ENCODE data around the gene NOL4L.

The NOL4L gene

DNA sequence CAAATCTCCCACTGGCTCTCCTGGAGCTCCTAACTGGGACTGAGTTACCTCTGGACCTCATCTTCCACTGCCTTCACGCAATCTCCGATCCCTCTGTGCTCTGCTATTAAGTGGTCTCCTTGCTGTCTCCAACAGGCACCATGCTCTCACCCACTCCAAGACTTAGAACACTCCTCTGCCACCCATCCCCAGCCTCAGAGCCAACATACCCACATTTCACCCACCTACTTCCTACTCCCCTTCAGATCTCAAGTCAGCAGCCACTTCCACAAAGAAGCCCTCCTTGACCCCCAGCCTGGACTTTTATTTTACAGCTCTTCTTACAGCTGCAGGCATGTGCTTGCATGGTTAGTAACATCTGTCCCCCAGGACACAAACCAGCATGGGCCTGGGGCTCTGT, 29.6 kb upstream of the NOL4L start:
- peaks cover 16% of the 10 kb centered on the region for H3K27me3 Mint-ChIP-seq (ENCODE audit: low read depth, poor library complexity)
- TF ChIP-seq, protein P1, sequence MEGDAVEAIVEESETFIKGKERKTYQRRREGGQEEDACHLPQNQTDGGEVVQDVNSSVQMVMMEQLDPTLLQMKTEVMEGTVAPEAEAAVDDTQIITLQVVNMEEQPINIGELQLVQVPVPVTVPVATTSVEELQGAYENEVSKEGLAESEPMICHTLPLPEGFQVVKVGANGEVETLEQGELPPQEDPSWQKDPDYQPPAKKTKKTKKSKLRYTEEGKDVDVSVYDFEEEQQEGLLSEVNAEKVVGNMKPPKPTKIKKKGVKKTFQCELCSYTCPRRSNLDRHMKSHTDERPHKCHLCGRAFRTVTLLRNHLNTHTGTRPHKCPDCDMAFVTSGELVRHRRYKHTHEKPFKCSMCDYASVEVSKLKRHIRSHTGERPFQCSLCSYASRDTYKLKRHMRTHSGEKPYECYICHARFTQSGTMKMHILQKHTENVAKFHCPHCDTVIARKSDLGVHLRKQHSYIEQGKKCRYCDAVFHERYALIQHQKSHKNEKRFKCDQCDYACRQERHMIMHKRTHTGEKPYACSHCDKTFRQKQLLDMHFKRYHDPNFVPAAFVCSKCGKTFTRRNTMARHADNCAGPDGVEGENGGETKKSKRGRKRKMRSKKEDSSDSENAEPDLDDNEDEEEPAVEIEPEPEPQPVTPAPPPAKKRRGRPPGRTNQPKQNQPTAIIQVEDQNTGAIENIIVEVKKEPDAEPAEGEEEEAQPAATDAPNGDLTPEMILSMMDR (IDR thresholded peaks at IDR 0.05), result no peak
- no peak overlapping the region for H3K4me3 Mint-ChIP-seq
- no peak for DNase-seq
- no peaks in the 10 kb centered on the region for H3K9me3 Mint-ChIP-seq
- H3K4me1 Mint-ChIP-seq, result peaks cover 39% of the 10 kb centered on the region
- H3K36me3 Mint-ChIP-seq (ENCODE audit: low read depth), result no peaks in the 10 kb centered on the region
- H3K27ac Mint-ChIP-seq, result no peak overlapping the region

DNA sequence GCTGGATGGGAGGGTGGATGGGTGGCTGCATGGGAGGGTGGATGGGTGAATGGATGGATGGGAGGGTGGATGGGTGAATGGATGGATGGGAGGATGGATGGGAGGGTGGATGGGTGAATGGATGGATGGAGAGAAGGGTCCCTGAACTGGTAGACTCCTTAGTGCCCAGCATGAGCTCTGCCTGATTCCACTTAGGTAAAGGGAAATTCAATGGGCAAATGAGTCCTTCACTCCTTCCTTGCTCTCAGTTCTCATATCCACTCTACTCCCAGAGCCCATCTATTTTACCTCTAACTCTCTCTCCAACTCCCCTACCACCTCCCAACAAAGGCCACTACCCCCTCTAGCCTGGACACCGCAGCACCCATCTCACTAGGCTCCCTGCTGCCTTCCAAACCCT, 29.2 kb upstream of the NOL4L start:
- Mint-ChIP-seq H3K9me3 (no peaks in the 10 kb centered on the region), H3K4me1 (peaks cover 38% of the 10 kb centered on the region), H3K27me3 (ENCODE audit: low read depth, poor library complexity) (peaks cover 12% of the 10 kb centered on the region), H3K4me3 (no peak overlapping the region), H3K36me3 (ENCODE audit: low read depth) (no peaks in the 10 kb centered on the region), H3K27ac (no peak overlapping the region)
- DNase-seq, result no peak
- TF ChIP-seq, protein P1 (IDR thresholded peaks at IDR 0.05), result no peak

DNA sequence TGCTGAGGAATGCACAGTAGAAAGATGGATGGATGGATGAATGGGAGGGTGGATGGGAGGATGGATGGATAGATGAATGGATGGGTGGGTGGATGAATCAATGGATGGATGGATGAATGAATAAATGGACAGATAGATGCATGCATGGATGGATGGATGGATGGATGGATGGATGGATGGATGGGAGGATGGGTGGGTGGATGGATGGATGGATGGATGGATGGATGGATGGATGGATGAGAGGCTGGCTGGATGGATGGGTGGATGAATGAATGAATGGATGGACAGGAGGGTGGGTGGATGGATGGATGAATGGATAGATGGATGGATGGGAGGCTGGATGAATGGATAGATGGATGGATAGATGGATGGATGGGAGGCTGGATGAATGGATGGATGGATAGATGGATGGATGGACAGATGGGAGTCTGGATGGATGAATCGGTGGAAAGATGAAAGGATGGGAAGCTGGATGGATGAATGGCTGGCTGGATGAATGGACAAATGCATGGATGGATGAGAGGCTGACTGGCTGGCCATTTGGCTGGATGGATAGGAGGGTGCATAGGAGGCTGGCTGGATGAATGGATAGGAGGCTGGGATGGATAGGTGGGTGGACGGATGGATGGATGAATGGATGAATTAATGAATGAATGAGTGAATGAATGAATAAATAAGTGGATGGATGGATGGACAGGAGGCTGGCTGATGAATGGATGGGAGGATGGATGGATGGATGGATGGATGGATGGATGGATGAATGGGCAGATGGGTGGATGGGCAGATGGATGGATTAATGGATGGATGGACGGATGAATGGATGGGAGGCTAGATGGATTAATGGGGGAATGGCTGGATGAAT, 28.3 kb upstream of the NOL4L start:
- TF ChIP-seq, protein P1 (IDR thresholded peaks at IDR 0.05), result no peak
- Mint-ChIP-seq H3K9me3 (no peaks in the 10 kb centered on the region), H3K4me1 (peaks cover 37% of the 10 kb centered on the region), H3K36me3 (ENCODE audit: low read depth) (no peaks in the 10 kb centered on the region), H3K4me3 (no peak overlapping the region), H3K27ac (no peak overlapping the region), H3K27me3 (ENCODE audit: low read depth, poor library complexity) (peaks cover 10% of the 10 kb centered on the region)
- no peak for DNase-seq

DNA sequence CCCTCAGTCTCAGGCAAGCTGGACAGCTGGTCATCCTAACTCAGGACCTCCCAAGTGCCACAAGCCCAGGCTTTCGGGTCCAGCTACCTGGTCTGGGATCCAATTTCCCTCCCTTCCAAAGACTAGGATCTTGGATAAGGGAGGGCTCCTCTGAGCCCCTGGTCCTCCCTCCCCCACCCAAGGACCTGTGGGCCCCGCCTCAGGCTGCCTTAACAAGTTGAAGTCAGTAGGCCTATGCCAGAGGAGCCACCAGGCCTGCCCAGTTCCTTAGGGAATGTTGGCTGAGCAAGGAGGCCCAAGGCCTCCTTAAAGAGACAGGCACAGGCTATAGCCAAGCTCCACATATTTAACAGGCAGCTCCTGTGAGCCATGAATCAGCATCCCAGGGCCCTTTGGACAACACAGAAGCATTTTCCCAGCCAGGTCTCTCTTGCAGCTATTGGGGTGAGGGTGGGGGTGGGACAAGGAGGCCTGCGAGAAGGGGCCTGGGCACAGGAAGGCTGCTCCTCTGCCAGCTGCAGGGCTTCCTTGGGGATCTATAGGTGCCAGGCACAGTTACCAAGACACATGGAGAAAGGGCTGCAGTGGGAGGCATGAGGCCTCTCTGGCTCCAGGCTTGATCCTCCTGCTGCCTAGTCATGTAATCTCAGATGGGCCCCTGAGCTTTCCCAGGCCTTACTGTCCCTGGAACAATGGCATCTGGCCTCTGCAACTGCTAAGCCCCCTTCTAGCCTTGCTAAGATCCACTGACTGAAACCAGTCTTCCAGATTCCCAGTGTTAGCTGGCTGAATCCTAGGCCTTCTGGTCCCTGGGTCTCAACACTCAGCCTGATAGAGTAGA, 27.4 kb upstream of the NOL4L start:
- TF ChIP-seq, protein P1 (IDR thresholded peaks at IDR 0.05), result no peak
- Mint-ChIP-seq H3K4me1 (peaks cover 37% of the 10 kb centered on the region), H3K4me3 (no peak overlapping the region), H3K27me3 (ENCODE audit: low read depth, poor library complexity) (peaks cover 10% of the 10 kb centered on the region), H3K36me3 (ENCODE audit: low read depth) (no peaks in the 10 kb centered on the region), H3K9me3 (no peaks in the 10 kb centered on the region), H3K27ac (no peak overlapping the region)
- DNase-seq, result no peak

DNA sequence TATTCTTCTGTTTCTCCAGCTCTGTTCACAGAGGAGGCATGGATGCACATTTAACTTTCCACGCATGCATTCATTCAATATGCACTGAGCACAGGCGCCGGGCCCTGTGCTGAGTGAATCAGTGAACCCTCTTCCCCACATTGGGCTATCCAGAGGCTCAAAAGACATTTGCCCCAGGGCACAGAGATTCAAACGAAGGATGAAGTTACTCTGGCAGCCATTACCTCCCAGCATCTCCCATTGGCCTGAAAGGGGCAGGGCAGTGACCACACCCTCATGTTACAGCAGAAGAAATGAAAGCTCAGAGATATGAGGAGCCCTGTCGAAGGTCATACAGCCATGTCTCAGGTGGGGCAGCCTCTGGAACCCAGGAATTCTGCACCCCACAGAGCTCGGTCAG, 26.7 kb upstream of the NOL4L start:
- H3K4me3 Mint-ChIP-seq, result no peak overlapping the region
- TF ChIP-seq, protein P1 (IDR thresholded peaks at IDR 0.05), result no peak
- DNase-seq, result no peak
- no peaks in the 10 kb centered on the region for H3K9me3 Mint-ChIP-seq
- no peaks in the 10 kb centered on the region for H3K36me3 Mint-ChIP-seq (ENCODE audit: low read depth)
- H3K4me1 Mint-ChIP-seq, result peaks cover 37% of the 10 kb centered on the region
- H3K27ac Mint-ChIP-seq, result no peak overlapping the region
- peaks cover 10% of the 10 kb centered on the region for H3K27me3 Mint-ChIP-seq (ENCODE audit: low read depth, poor library complexity)

Data from nephron progenitor cell (in vitro differentiated cells).